GM12875 (cell line): ENCODE measurements around the gene IREB2.

Experiments
- H3K4me3 ChIP-seq: one replicate; pipeline ENCODE4 v1.5.1; 2011; ENCODE audit warnings: low read depth, low read length, control low read depth
- CTCF ChIP-seq: IDR thresholded peaks from 2 replicates; pipeline ENCODE4 v1.5.1; 2011; ENCODE audit warnings: low read depth, mild to moderate bottlenecking, control low read depth, inconsistent platforms, low read length, moderate library complexity, borderline replicate concordance; ENCODE audit not compliant: insufficient read depth

The IREB2 gene

DNA sequence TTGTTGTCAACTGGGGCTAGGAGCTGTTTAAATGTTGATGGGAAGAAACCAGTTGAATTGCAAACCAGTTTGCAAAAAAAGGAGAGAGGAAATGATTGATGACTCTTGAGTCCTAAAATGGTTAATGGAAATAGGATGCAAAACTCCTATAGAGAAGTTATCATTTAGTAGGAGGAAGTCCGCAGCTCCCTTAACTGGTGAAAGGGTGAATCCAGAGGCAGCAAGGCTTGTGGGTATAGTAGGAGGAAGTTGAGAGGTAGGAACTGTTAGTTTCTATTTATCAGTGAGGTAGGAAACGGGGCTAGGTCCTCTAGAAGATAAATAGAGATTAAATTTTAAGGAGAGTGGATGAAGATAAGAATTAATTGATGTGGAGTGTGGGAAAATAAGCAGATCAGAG, 15.4 kb downstream of the IREB2 start:
- H3K4me3 ChIP-seq, result no peak overlapping the region
- TF ChIP-seq CTCF, result no peak

DNA sequence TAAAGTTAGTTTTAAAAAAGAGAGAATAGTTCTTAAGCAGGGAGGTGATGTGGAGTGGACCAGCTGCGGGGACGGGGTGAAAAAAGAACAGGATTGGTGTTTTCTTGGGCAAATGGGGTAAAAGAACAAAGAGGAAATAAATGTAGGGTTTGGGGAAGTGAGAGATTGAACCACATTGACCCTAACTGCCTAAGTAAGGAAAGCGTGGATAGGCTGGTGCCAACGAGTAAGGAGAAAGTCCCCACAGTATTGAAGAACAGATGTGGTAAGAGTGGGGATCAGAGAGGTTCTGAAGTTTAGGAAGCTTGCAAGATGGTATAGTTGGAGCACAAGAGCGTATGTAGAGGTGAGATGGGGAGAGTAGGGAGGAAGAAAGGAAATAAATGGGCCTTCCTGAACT, 17.0 kb downstream of the IREB2 start:
- H3K4me3 ChIP-seq, result no peak overlapping the region
- no peak for TF ChIP-seq CTCF

- no peak overlapping the region for H3K4me3 ChIP-seq
- no peak for TF ChIP-seq CTCF
These were observed 17.7 kb downstream of the IREB2 start for GRCh38 chr15:78455749-78456148.

DNA sequence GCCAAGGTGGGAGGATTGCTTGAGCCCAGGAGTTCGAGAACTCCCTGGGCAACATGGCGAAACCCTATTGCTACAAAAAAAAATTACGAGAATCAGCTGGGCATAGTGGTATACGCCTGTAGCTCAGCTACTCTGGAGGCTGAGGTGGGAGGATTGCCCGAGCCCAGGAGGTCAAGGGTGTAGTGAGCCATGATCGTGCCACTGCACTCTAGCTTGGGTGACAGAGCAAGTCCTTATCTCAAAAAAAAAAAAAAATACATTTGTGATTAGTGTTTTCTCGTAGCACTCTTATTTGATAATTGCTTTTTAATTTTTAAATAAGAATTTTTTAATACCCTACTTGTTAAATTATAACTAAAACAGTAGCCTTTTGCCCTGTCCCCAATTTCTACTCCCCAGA, 18.4 kb downstream of the IREB2 start:
- TF ChIP-seq CTCF, result no peak
- H3K4me3 ChIP-seq, result no peak overlapping the region

DNA sequence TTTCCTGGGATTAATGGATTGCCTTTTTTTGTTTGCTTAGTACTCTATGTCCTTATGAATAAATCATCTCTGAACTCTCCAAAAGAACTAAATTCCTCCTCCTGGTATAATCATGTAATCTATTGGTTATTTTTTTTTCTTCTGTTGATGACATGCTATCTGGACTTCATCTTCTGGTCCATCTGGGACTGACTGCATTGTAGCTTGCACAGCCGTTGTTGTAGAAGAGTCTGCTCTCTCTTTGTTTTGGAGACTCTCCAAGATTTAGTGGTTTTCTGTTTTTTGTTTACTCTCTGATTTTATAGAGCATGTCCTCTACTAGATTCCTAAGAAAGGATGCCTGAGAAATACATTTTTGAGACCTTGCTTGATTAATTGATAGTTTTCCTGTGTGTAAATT, 19.1 kb downstream of the IREB2 start:
- no peak for TF ChIP-seq CTCF
- H3K4me3 ChIP-seq, result no peak overlapping the region

DNA sequence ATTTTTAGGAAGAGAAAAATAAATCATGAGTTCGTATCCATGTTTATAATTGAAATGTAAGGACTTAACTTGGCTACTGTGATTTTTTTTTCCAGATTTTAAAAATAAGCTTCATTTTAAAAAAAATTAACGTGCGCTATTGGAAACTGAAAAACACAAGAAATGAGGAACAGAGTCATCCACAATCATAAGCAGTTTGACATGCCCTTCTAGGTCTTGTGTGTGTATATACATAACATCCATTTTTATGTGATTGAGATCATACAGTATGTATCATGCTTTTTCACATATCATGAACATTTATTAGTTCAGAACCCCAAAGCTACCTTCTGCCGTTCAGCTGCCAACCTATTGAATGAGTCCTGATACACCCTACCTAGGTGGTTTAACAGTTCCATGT, 22.7 kb downstream of the IREB2 start:
- H3K4me3 ChIP-seq, result no peak overlapping the region
- no peak for TF ChIP-seq CTCF

GRCh38 chr15:78461171-78461888, 23.3 kb downstream of the IREB2 start:
- TF ChIP-seq CTCF, result no peak
- H3K4me3 ChIP-seq, result no peak overlapping the region
